HG02973 (cell line): Measurements from ENCODE around the gene UCK1.

ENCODE experiments used
- ATAC-seq: cut with Tn5 transposase; IDR thresholded peaks from one replicate; pipeline ENCODE4 v1.9.1; 2021; ENCODE audit warnings: moderate library complexity; ENCODE audit not compliant: unreplicated experiment

The UCK1 gene

DNA sequence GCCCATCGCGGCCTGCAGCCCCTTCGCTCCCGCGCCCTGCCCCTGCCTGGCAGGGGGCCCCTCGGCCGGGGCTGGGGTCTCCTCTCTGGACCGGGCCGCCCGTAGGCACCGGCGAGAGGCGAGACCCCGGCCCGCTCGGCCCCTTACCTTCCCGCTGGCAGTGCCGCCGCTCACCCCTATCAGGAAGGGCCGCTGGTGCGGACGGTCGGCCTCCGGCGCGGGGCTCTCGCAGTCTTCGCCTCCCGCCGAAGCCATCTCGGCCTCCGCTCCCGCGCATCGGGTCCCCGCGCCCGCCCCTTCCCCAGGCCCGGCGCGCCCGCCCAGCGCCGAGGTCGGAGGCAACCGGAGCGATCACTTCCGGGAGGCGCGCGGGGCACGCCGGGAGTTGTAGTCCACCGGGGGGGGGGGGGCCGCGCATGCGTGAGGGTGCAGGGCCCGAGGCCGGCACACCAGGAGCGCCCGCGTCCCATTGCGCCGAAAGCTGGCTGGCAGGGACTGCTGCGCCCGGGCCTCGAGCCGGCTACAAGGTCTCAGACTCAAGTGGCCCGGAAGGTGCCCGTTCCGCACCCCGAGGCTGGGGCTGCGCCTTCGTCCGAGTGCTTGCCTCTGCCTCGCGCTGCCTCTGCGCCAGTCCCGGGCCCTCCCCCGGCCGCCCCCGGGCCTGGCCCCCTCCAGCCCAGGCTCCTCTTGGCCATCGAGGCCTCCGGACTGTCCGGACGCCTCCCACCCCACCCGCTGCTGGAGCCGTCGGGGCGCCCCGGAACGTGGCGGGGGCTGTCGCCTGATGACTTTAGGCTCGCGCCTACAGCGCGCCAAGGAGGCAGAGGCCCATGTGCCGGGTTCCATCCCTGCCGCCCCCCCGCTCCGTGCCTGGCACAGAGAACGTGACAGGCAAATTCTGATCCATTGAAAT, at the start of gene UCK1:
UCK1 (minus strand) TSS at position 344 of the 913 bp plus-strand sequence; CDS start at position 255, 89 bp downstream.
- ATAC-seq = peak; percentile 68

DNA sequence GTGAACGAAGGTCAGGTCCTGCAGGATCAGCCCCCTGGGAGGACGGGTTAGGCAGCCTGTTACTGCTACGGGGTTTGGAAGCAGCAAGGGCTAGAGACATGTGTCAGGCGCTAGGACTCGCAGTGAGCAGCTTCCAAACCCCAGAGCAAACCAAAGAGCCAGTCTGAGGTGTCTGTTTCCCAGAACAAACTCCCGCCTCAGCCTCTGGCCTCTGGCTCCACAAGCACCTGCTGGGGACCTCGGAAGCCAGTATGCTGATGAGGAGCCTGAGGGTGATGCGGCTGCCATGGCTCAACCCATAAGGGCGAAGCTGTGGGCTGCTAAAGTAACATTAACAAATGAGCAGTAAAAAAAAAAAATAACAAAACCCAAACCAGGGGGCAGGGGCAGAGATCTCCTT, 49.3 kb upstream of the UCK1 start:
- no peak for ATAC-seq

DNA sequence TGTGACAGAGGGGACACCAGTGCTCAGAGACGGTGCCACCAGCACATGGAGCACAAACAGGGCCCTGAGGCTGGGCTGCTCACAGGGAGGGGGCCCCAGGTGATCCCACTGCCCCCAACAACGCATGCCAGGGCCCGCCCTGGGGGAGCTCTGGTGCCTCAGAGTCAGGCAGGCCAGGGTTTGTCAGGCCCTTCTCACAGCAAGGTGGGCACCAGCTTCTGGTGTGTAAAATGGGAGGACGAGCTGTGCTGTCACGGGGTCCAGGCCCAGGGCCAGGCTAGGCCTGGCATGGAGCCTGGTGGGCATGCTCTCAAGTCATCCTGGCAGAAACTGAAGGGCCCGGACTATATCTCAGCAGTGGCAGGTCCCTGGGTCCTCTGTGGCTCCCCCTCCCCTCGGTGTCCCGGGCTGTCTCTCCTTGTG, 48.7 kb upstream of the UCK1 start:
- no peak for ATAC-seq

DNA sequence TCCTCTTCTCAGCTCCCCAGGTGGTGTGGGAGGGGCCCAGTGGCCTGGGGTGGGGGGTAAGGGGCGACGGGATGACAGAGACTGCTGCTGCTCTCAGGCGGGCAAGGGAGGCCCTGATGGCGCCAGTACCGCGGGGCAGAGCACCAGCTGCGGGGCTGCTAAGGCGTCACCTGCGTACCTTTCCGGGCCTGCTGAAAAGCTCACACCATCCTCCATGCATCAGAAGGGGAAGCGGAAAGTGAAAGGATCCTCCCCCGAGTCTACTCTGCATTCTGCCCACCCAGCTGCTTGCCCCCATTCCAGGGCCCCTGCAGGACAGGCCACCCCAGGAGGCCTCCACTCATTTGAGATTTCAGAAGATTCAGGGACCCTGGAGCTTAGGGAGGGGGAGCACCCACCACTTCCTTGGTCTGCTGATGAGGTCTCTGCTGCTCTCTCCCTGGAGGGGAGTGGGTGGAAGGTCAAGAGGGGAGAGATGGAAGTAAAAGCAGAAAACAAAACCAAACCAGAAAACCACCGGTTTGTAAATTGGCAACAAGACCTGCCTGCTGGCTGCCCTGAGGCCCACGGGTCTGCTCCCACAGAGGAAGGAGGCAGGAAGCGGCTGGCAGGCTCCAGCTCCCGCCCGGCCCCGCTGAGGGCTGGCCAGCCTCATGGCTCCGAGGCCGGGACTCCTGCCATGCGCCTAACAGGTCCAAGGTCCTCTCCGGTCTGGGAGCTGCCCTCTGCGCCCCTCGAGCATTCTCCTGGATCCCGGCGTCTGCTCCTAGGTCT, 47.9 kb upstream of the UCK1 start:
- peak; percentile 70 for ATAC-seq

DNA sequence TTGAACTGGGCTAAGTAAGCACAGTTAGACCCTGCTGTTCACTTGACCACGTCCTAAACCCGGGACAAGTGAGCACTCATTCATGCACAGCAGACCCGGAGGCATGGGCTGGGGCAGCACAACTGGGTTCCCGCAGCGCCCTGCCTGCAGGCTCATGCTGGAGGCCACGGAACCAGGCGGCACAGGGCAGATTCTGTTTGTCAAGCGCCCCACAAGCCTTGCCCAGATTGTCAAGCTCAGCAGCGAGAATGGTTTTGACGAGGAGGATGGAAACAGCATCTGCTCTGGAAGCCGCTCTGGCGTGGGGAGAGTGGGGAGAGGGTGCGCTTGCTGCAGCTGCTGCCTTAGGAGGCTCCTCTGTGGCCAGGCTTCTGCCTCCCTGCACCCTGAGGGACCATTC, 47.0 kb upstream of the UCK1 start:
- ATAC-seq = no peak

DNA sequence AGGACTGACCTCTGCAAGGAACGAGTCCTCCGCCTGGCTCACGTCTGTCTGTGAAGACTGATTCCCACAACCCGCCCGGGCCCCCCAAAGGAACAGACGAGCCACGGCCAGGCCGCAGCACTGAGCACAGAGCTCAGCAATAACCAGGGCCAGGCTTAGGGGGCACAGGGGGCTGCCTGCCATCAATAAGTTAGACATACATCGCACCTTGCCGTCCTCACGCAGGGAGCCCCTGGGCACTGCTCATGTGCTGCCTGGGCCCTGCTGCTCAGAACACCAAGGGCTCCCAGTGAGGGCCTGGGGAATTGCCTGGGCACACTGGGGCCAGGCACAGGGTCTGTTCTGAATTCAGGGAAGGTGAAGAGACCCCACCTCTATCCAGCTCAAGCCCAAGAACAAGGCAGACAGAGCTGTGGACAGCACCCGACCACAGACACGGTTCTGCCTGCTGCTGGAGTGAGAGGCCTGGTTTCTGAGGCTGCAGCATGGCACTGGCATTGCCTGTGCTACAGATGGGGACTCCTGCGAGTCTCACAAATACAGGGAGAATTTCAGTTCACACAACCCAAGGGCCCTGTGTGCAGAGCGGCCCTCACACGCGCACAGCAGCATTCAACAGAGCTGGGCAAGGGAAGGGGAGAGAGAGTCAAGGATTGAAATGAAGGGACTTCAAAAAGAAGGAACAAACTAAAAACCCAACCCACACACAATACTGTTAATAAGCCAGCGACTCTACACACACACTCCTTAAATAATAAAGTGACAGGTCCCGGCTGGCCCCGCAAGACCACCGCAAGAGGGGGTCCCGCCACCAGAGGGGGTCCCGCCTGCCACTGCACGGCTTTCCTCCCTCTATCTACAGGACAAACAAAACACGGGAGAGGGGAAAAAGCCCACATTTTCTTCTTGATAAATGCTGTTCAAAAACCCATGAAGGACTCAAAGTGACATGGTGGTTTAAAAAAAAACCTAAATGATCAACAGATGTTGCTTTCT, 46.2 kb upstream of the UCK1 start:
- no peak for ATAC-seq

DNA sequence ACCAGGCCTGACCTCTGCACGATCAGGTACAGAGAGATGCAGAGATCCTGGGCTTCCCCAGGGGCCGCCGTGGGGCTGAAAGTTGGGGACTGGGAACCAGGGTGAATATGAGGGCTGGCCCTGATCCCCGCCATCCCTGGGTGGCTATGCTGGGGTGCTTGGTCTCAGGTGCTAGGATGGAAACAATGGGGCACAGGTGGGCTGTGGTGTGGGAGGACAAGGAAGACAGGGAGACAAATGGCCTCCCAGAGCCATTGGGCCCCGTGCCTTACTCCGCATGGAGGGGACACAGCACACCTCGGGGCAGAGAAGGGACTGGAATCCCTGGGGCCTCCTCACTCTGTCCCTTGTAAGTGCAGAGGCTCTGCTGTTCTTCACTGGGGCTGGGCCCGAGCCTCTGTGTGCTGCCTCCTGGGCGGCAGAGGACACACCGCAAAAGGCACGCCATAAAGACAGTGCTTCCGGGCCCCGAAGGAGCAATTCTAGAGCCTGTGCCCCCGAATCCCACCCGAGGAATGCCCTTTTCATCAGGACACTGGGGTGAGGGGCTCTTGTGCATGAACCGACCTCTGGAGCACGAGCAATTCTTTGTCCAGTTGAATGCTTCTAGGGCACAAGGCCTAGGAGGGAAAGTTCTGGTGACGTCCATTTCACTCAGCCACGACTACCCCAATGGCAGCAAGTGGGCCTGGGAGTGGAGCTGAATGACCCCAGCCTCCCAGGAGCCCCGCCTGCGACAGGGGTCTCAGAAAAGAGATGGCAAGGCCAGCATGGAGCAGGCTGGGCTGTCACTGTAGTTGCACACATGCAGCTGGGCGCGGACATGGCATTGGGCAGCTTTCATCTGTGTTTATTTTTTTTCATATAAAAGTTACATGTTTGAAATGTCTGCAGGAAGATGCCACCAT, 45.1 kb upstream of the UCK1 start:
- no peak for ATAC-seq

DNA sequence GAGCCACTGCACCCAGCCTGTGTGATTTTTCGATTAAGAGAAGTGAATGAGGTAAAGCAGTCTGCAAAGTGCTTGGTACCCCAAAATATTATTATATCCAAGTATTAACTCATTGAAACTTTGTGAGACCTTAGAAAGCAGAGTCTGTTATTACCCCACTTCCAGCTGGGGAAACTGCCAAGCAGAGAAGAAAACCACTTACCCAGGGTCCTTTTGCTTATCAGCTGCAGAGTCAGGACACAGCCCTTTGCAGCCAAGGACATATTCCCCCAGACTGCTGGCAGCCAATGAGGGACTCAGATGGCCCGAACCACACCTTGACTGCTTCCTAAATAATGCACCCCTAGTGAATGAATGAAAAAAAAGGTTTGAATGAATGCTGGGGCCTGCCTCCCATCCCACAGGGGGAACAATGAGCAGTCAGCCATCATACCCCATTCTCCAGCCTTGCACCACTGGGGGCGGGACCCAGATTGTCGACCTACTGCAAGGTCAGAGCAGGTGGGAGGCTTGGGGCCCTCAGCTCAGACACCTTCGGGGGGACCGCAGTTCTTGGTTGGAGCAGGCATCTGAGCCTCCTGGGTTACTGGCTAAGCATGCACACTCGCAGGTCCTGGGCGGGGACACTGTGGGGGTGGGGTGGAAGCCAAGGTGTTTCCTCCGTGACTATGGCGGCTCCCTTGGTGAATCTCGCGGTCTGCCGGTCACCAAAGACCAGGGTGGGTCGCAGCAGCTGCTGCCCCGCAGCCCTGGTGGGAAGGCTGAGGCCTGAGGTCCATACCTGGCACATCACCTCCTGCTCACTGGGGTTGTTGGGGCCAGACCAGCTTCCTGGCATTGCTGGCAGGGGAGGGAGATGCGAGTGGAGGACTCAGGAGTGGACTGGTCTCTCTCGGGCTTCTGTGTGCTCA, 43.9 kb upstream of the UCK1 start:
- ATAC-seq = no peak

DNA sequence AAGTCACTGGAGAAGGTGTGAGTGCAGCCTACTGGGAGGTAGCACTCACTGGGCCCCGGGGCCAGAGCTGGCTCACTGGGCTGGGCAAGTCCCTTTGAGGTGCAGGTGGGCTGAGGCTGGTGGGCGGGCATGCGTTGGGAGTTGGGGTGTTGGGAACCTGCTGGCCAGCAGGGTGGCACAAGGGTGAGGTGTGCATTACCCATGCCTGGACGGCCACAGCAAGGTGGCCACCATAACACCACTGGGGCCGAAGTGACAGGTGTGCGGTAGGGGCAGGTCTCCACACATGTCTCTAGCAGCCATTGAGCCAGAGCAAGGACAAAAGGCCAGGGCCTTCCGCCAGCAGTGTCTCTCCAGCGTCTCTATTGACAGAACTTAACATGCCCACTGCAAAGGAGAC, 36.8 kb upstream of the UCK1 start:
- no peak for ATAC-seq

DNA sequence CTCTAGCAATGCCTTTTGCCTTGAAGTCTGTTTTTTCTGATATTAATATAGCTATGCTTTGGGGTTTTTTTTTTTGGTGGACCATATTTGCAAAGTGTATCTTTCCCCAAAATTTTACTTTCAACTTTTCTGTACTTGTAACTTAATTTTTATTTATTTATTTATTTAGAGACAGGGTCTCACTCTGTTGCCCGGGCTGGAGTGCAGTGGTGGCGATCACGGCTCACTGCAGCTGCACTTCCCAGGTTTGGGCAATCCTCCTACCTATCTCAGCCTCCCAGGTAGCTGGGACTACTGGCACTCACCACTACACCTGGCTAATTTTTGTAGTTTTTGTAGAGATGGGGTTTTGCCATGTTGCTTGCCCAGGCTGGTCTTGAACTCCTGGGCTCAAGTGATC, 35.1 kb upstream of the UCK1 start:
- no peak for ATAC-seq

DNA sequence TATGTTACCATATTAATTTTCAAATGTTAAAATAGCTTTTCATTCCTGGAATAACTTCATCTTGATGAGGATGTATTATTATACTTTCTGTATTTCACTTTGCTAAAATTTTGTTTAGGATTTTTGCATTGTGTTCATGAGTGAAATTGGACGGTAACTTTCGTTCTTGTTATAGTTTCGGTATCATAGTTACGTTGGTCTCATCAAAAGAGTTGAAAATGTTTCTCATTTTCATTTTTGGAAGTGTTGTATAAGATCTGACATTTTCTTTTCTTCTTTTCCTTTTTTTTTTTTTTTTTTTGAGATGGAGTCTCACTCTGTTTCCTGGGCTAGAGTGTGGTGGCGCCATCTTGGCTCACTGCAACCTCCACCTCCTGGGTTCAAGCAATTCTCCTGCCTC, 34.3 kb upstream of the UCK1 start:
- ATAC-seq = no peak

DNA sequence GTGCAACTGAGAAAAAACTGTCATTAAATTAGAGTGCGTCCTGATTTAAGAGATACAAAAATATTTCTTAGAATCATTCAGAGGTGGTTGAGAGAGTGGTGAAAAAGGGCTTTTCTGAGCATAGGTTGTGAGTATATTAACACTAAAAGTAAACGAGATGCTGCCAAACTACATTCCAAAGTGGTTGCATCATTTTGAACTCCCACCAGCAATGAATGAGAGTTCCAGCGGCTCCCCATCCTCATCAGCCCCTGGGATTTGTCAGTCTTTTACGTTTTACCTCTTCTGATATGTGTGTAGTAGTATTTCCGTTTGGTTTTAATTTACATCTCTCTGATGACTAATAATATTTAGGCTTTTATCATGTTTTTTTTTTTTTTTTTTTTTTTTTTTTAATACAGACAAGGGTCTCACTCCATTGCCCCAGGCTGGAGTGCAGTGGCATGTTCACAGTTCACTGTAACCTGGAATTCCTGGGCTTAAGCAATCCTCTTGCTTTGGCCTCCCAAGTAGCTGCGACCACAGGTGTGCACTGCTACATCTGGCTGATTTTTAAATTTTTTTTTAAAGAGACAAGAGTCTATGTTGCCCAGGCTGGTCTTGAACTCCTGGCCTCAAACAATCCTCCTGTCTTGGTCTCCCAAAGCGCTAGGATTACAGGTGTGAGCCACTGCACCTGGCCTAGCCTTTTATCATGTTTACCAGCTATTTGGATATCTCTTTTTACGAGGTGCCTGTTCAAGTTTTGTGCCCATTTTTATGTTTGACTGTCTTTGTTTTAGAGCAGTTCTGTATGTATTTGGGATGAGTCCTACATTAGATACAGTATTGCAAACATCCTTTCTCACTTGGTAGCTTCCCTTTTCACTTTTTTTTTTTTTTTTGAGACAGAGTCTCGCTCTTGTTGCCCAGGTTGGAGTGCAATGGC, 31.2 kb upstream of the UCK1 start:
- ATAC-seq = no peak

DNA sequence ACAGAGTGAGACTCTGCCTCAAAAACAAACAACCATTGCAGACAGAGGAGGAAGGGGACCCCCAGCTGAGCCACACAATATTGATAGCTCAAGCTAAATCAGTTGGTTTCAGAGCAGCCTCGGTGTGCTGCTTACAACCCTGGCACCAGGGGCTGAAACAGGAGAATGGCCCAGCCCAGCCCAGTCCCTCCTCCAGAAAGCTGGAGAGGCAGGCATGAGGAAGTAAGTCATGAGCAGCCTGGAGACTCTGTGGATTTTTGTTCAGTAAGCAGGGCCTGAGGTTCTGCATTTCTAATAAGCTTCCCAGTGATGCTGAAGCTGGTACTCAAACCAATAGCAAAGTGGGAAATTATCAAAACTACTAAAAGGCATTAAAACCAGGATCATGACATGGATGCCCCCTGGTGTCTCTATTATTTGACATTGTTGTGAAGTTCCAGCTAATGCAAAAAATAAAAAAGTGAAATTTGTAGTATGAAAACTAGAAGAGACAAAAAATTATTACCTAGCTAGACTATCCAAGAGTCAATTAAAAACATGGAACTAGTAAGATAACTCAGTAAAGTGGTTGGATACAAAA, 28.4 kb upstream of the UCK1 start:
- no peak for ATAC-seq

DNA sequence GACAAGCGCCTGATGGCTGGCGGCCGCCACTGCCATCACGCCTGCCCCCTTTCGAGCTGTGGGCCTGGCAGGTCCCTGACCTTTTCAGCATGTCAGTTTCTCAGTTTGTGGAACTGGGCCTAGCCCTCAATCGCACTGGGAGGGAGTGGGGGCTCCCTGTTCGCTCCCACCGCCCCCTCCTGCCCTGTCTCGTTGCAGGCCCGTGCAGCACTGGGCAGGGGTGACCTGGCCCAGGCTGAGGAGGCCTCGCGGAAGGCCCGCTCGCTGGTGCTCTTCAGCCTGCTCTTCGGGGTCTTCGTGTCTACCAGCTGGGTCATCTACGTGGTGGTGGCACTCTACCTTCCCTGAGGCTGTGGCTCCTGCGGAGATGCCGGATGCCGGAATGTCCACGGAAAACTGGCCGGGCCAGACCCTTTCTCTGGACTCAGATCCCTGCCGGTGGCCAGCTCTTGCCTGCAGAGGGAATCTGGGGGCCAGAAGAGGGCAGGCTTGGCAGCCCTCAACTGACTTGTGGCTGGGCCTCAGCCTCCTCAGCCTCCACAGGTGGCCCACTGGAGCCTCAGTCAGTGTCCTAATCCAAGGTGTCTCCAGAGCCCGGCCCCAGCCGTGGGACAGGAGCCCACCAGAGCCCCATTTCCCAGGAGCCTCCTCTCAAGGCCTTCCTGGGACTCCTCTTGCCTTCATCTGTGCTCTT, 26.9 kb upstream of the UCK1 start:
- no peak for ATAC-seq

DNA sequence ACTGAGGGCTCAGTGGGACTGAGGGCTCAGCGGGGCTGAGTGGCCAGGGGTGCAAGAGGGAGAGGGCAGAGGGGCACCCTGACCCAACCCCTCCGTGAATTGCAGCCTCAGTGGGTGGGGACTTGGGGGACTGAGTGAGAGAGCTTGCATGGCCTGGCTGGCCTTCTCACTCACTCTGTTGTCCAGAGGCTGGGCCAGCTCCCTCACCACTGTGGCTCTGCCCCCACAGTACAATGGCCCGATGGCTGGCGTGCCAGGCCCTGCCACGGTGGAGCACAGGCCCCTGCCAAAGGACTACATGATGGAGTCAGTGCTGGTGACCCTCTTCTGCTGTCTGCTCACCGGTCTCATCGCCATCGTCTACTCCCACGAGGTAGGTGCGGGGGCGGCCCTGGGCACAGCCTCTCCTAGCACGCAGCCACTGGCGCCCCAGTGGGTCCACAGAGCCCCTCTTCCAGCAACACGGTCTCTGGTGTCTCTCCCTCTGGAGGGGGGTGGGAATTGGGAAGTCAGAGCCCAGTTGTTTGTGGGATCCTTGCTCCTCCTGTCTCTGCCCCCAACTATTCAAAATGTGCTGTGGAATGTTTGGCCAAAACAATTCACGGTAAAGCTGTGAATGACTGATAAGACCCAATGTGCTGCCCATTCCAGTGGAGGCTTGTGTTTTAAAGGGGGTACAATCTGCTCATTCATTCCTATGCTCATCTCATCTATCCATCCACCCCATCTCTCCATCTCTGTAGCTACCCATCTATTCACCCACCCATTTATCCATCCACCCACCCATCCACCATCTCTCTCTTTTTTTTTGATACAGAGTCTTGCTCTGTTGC, 25.0 kb upstream of the UCK1 start:
- ATAC-seq = no peak

DNA sequence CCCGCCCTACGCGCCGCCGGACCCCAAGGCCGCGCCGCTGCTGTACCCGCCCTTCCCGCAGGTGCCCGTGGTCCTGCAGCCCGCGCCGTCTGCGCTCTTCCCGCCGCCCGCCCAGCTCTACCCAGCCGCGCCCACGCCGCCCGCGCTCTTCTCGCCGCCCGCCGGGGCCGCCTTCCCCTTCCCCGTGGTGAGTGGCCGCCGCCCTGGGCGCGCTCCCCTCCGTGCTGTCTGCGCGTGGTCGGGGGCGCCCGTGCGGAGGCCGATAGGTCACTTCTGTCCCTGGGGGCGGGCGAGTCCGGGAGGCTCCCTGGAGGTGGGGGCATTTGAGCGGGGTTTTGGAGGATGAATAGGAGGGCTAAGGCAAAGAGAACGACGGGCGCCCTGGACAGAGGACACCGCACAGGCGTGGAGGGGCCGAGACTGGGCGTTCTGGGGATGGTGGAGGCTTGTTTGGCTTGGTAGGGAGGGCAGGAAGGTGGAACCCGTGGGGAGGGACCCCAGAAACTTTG, 23.8 kb upstream of the UCK1 start:
- ATAC-seq = no peak
